Measurements from ENCODE around the gene IRF2BP2.

IRF2BP2 gene

DNA sequence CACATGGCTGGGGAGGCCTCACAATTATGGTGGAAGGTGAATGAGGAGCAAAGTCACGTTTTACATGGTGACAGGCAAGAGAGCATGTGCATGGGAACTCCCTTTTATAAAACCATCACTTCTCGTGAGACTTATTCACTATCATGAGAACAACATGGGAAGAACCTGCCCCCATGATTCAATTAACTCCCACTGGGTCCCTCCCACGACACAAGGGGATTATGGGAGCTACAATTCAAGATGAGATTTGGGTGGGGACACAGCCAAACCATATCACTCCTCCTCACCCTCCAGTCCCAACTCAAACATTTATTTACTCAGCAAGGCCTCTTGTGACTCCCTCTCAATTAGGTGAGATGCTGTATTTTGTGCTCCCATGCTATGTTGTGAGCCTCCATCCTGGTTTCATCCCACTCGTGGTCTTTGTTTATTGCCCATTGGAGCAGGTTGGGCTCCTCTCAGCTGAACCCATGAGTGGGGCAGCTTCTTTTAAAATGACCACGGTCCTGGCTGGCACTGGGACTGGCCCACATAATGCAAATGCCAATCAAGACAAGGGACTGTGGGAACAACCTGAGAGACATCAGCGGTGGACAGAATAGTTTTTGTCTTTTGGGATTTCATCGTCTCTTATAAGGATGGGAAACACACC is 28.8 kb downstream of the IRF2BP2 start:
- no peak for DNase-seq

DNA sequence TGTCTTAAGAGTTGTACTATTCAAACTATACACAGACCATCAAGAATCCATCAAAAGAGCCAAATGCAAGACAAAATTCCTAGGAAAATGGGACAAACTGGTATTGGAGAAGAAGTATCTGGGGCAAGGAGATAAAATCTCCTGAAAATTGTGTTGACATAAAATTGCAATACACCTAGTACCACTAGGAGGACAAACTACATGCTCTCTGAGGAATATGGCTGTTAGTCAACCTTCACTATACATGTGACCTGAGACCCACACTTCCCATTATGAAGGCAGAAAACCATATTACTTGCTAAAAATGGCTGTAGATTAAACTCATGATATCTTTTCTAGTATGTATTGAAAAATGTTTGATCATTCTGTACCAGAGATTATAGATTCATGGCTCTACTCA is 30.0 kb downstream of the IRF2BP2 start:
- no peak for DNase-seq

DNA sequence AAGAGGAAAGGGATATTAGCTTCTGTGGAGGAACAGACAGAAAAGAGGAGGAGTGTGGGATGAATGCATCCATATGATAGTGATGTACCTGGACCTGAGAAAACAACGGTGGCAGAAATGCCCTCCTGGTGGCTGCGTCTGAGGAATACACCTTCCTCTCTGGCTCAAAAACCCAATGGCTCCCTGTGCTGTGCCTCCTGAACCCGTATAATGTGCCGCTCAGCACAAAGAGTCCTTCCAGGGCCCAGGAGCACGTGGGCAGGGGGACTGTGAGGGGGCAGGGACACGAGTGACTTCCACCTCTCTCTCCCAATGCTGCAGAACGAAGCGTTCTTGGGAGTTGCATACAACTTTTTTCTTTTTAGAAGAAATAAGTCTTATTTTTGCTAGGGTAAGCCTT is 31.2 kb downstream of the IRF2BP2 start:
- DNase-seq: no peak

DNA sequence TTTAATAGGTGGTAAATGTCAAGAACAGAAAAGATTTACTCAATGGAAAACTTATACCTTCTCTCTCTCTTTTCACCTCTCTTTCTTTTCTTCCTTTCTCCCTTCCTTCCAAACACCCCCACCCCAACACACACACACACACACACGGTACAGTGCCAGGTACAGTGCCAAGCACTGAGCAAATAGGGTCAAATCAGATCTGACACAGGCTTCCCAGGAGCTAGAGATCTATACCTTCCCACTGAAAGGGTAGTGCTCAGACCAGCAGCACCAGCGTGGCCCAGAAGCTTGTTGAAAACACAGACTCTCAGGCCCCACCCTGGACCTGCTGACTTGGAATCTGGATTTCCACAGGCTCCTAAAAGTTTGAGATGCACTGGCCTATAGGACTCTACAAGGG is 31.9 kb downstream of the IRF2BP2 start:
- DNase-seq: no peak

DNA sequence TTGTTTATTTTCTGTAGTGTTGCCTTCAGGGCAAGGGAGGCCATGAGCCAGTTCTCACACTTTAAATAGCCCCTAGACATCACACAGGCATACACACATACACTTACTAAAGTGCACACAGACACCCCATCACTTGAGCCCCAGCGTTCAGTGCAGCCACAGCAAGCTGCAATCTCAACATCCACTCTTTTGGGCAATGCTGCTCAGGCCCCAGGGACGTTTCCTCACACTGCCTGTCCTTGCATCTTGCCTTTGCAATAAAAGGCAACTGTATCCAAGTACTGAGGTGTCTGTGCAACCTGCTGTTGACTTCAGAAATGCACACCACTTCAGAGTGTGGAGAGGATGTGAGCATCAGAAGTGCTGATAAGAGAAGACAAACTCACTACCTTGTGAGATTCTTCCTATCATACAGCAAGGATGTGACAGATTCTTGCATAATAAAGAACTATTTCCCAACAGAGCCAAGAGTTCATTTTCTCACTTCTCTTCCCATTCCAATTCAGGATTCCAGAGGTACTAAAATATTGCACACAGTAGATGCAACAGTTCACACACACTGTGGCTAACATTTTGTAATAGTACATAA is 36.2 kb downstream of the IRF2BP2 start:
- DNase-seq: no peak

DNA sequence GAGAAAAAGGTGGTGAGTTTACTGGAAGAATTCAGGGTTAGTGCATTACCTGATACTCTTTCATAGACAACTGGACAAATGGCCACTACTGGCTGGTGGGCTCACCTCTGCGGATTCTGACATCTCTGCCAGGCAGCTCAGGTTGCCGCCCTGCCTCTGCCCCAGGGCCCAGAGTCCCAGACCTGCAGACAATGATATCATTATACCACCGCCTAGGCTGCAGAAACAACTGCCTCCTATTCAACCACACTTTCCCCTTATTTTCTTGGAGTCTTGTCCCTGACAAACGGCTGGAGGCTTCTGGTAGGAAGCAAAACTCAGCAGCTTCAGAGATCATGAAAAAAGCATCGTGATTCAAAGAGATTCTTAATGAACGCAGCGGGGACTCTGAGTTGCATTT is 37.0 kb downstream of the IRF2BP2 start:
- no peak for DNase-seq

DNA sequence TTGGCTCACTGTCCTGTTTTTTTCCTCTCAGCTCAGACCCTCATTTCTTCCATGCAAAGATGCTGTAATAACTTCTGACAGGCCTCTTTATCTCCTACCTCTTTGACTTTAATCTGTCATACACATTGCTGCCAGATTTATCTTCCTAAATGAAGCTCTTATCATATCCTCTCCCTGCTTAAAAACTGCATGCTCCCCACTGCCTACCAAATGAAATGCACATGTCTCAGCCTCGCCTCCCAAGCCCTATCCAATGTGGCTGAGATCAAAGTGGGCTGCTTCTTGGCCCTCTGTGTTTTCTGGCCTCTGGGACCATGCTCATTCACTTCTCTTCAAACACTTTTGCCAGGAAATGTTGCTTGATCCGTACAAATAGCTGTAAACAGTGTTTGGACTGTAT is 38.3 kb downstream of the IRF2BP2 start:
- DNase-seq: no peak

DNA sequence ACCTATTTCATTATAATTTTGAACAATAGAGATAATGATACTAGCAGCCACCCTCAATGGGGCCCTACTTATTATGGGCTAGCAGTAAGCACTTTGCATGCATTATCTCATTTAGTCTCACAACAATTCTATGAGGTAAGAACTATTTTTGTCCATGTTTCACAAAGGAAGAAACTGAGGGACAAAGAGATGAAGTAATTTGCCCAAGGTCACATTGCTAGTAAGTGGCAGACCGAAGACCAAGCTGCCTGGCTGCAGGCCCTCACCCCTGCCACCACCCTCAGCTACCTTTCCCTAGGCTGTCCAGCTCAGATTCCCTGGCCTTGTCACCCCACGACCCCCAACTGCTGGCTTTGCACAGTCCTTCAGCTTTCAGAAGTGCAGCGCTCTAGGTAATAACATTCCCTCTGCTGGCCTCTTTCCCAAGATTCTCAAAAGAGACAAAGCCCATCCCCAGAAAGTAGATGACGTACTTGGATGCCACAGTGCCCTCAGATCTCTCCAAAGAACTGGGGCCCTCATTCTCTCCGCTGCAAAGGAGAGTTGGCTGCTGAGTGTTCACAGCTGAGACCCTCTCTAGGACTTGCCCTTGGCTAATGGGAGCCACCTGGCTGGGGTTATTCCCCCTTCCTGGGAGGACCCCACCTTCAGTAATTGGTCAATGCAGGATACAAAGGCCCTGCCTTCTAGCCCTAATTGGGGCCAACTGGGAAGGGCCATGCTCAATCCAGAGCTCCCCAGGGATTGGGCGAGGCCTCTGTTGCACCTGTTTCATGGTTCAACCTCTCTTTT is 39.5 kb downstream of the IRF2BP2 start:
- DNase-seq: no peak

DNA sequence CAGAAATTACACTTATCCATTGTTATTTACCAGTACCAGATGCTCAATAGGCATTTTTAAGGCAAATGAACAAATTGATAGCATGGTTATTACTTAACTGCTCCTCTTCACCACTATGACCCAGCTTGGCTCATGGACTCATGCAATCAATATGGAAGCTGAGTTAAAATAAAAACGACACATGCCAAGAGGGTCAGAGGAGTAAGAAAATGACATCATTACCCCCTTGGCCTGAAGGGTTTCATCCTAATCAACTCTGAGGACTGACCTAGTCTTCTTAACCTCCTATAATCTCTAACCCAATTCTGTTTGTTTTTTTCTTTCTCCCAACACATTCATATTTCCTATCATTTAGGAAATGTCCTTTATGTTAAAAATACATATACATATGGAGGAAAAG is 41.6 kb downstream of the IRF2BP2 start:
- DNase-seq: no peak

DNA sequence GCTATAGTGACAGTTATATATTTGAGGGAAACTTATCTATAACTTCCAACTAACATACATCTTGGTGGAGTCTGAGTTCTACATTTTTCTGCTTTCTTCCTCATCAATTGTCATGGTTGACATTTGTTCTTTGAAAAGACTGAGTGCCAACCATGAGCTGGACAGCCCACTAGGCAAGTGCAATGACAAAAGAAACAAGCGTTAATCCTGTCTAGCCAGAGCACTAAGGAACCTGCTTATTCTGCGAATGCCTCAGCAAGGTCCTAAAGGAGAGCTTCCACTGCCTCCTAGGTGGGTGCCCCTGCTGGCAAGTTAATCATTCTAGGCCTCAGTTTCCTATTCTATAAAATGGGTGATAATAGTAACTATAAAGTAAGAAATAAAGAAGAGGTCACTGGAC is 44.8 kb downstream of the IRF2BP2 start:
- DNase-seq: no peak

DNA sequence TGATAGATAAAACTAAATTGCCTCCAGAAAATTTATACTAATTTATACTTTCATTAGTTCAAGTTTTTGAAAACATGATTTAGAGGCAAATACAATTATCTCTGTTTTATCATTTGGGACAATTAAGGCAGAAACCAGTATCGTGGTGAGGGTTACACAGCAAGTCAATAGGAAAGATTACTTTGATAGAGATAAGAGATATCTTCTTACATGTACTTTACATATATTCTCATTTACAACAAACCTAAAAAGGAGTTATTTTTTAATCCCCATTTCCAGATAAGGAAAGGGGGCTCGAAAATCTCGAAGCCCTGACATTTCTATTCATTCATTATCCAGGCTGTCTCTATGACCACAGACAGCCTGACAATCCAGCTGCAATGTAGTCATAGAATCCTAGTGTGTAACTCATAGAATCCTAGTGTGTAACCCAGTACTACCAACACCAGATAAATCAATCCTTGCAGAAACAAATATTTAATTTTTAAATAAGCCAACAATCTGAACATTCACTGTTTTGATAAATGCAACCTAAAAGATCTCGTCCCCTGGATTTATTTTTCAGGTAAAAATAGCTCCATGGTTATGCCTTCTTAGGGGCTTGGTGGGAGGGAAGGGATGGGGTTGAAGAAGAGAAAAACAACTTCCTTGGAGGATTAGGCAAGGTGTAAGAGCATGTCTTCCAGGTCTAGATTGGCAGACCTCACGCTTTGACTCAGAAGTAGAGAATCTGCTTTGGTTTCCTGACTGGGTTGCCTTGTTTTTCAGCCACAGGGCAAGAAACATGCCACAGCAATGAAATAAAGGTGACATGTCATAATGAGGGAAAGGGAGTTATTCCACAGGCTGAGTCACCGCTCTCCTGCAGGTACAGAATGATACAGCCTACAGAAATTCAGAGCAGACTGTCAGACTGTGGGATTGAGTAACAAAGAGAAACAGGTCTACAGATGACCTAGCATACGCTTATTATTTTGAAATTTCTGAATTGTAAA is 45.6 kb downstream of the IRF2BP2 start:
- no peak for DNase-seq

DNA sequence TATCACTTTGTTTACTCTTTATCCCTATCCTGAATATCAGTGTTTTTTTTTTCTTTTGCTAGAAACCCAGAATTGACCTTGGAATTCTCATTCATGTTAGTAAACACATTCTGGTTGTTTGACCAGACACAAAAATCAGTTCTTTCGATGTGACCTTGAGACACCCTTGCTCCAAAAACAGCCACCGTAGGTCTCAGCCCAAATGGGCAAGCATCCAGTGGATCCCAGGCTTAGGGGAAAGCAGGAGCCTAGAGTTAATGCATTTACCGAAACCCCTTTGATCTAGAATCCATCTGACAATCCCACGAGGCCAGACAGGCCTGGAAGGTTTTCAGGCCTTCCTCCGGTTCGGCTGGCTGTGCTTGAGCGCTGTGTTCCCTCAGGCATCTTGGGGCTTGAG is 47.6 kb downstream of the IRF2BP2 start:
- no peak for DNase-seq

DNA sequence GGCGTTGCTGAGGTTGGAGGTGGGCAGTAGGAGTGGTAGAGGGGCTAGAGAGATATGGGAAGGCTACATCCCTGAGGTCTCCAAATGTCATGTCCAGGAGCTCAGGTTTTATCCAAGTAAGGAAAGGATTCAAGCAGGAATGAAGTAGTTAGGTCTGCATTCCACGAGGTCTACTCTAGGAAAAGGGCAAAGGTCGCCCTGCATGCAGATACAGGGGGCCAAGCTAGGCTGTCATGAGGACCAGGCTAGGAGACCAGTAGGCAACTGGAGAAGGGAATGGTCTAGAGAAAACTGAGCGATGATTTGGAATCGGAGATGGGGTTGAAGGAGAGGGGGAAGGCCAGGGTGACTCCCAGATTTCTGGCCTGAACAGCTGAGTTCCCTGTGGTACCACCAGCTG is 48.7 kb downstream of the IRF2BP2 start:
- DNase-seq: no peak

DNA sequence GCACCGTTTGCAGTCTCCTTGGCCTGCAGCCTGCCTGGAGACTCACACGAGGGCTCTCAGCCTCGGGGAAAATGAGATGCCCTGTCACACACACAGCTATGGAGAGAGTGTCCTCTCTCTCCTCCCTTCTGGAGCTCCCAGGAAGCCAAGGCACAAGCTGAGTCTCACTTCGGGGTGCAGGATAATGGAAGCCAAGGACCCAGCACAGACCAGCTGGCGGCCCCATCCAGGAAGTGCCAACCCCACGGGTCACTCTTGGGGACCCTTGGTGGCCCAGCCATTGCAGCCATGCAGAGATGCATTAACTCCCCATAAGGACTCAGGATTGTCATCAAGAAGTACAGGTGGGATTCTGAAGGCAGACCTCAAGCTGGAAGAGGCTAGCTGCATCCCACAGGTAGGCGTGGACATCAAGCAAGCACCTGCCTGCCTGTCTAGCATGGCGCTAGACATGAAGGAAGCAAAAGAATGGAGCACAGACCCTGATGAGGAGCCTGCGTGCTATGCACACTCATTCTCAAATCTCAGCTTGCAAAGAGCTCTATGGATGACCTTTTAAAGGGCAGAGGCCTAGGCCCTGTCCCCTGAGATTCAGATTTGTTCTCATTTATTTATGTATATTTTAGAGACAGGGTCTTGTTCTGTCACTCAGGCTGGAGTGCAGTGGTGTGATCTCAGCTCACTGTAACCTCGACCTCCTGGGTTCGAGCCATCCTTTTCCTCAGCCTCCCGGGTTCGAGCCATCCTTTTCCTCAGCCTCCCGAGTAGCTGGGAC is 49.9 kb downstream of the IRF2BP2 start:
- DNase-seq: no peak

DNA sequence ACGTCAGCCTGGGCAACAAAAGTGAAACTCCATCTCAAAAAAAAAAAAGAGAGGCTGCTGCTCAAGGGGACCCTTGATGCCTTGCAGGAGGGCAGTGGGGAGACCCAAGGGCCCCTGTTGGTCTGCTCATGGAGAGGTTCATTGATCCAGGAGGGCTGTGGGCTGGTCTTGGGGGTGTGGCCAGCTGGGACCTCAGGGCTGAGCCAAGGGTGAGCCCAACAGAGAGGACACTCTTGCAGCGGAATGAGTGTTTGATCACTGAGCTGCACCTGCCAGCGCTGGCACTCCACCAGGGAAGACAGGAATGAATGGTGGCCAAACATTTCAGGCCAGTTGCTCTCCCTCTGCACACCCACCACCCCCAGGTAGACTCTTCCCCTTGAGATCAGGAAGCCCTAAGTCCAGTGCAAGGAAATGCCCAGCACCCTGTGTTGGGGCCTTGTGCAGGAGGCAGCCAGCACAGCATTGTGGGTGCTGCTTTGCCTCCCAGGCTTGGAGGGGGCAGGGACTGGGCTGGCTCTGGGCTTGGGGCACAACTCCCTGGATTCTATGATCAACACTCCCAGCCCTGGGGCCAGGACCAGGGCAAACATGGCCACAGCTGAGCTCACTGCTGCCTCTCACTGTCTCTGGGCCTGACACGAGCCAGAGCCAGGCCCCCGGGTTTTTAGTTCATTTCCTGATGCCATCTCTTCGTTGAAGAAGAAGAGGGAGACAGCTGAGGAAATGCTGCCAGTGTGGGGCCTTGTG is 50.7 kb downstream of the IRF2BP2 start:
- no peak for DNase-seq

DNA sequence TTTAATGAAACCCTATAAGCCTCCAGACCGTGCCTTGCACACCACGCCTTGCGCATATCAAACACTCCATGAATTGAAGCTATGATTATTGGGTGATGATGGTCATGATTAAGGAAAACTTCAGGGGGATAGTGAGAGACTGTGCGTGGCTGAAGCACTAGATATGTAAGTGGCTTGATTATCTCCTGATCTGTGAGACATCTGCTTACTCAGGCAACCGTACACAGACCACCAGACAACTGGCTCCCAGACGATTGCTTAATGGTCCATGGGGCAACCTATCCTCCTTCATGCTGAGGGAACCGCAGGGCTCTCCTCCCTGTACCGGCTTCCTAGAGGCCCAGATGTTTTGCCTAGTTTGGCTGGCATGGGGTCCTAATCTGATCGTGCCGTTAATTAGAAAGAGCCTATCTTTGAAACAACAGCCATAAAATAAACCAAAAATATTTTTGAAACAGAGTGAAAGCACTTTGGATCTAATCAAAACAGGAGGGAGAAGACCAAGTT is 51.6 kb downstream of the IRF2BP2 start:
- no peak for DNase-seq

DNA sequence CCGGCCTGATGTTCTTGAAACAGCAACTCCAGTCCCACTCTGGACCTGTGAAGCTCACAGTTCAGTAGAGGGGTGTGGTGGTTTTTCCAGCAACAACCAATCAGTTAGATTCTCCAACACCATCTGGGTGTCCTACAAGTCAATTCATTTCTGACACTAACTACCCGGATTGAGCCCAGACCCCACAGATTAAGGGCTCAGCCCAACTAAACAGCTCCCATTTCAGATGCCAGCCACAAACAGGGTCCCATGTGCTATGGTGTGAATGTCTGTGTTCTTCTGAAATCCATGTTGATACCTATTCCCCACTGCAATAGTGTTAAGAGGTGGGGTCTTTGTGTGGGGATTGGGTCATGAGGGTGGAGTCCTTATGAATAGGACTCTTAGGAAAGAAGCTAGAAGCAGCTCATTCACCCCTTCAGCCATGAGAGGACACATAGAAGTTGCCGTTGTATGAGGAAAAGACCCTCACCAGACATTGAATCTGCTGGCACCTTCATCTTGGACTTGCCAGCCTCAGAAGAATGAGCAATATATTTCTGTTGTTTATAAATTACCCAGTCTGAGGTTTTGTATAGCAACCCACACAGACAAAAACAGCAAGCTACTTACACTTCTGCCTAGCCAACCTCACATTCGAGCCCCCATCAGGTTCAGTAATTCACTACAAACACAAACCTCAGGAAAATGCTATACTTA is 53.6 kb downstream of the IRF2BP2 start:
- no peak for DNase-seq

DNA sequence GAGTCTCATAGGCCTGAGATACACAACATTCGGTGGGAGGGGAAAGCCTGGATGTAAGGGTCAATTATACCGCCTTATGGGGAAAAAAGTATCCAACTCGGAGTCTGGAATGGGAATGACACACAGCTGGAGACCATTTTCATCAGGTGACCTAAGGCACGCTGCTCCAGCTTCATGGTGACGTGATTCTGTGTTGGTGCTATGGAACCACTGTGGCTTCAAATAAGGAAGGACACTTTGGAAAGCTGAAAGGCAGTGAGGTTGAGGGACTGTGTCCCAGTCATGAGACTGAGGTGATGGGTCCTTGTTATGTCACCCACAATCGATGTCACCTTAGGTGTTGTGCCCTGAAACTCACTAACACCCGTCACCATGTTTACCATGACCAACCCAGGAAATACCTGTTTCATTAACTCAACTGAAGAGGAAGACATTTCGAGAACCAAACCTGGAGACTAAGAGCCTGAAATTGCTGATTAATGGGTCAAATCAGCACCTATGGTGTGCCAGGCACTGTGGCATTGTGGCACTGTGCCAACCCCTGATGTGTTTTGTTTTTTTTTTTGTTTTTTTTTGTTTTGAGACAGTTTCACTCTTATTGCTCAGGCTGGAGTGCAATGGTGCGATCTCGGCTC is 54.5 kb downstream of the IRF2BP2 start:
- DNase-seq: no peak

DNA sequence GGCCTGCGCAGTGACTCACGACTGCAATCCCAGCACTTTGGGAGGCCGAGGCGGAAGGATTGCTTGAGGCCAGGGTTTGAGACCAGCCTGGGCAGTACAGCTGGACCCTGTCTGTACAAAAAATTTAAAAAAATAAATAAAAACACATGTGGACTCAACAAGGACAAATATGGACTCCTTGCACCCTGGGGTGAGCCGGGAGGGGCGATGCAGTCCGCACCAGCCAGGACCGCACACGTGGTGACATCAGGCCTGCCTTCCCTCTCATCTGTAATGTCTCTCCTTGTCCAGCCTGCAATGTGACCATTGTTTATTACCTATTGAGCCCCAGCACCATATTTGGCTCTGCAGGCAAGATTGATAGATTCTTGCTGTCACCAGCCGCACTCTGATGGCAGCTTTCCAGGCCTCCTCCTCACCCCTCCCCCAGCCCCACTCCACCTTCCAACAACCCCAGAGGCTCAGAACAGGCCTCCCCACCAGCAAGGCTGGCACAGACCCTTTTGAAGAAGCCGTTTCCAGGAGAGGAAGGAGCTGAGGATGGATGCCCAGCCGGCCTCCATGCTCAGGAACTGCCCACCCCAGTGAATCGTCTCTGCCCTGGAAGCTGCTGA is 55.2 kb downstream of the IRF2BP2 start:
- DNase-seq: no peak

Measured in stimulated activated CD4-positive, alpha-beta T cell treated with anti-CD3 and anti-CD28 coated beads, Interleukin-4, amount 100 ng/mL, for 1 hour (primary cell).